GM19240 (cell line): ENCODE measurements around the gene GALNT16.
"Not testable (repeated sequence)": the region's sequence is repeated elsewhere in the genome, so short reads cannot be mapped to it uniquely, and the experiment has no call there.

Source experiments
- DNase-seq: peaks from one replicate; pipeline ENCODE4 v3.0.0; 2011; ENCODE audit warnings: low spot score; ENCODE audit not compliant: insufficient read length

Gene GALNT16

DNA sequence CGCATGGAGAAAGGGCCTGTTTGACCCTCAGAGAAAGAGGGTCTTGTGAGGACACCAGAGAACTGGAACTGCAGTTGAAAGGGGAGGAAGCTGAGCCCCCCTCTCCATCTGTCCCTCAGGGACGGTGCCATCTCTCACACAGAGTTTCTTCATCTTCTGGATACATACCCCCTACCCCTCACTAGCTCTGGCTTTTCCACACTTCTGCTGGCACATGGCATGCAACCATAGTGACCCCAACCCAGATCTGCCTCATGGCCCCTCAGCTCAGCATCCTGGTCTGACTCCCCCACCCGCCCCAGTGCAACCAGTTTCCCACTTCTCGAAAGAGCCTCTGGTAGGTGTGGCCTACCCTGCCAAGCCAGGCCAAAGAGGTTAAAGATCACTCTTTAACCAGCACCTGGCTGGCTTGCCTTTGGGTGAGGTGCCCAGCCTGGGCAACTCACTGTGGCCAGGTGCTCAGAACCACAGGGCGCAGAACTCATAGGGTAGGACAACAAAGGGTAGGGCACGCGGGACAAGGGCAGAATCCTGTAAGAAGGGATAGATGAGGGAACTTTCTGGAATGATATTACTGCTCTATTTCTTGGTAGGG is 25.8 kb downstream of the GALNT16 start:
- DNase-seq = no peak

DNA sequence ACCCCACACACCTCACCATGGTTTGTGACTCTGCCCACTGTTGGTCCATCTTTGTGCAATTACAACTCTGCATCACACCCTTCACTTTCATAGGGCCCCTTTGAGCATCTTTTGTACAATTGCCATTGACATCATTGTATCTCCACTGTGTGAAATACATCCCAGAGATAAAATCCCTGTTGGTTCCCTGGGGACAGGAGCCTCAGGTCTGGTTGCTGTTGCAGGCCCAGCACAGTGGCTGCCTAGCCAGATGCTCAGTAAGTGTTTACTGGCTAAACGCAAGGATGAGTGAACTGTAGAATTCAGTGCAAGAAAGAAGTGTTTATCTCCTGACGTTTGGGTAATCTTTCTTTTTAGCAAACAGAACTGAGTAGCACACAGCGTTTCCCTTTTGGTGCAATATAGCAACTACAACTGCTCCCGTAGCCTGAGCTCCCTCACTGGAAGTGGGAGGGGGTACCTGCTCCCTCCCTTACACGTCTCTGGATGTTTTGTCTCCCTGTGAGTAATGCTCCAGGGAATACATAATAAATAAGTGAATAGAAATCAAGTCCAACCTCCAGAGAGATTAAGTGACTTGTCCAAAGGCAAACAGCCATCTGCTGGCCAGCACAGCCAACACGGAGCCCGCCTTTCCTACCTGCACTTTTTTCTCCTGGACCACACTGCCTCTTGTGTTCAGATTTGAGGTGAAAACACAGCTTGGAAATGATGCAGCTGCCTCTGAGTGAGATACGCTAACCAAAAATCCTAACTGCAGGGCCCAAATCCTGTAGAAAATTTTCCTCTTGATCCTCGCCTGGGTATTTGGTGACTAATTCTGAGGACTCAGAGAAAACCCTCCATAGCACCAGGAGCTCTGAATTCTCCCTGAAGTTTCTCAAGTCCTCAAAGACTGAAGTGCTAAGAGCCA is 27.4 kb downstream of the GALNT16 start:
- DNase-seq = no peak

DNA sequence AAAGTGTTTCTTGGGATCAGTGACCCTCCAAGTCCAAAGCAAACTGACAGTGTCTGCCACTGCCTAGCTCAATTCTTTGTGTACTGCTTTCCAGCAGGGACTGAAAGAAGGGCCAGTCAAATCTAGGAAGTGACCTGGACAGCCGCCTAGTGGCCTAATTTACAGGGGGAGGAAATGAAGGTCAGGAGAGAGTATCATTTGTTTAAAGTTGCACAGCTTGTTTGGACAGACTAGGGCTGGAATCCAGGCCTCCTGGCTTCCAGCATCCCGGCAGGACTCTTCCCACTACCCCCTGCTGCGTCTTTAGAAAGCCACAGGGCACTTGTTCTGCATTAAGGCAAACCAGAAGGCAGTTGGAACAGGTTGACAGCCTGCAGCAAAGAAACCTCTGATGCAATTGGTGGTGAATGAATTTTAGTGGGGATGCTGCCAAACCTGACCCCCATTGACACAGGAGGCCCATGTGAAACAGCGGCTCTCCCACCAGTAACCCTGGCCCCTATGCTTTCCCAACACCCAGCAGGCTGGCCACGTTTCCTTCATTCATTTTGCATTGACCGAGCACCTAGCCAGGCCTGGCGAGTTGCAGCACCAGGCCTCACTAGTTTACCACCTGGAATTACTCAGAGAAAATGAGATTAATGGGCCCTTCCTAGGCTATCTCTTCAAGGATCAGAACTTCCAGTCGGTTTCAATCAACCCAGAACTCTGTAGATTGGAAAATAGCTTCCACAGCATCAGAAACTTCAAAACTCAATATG is 28.2 kb downstream of the GALNT16 start:
- DNase-seq = no peak

DNA sequence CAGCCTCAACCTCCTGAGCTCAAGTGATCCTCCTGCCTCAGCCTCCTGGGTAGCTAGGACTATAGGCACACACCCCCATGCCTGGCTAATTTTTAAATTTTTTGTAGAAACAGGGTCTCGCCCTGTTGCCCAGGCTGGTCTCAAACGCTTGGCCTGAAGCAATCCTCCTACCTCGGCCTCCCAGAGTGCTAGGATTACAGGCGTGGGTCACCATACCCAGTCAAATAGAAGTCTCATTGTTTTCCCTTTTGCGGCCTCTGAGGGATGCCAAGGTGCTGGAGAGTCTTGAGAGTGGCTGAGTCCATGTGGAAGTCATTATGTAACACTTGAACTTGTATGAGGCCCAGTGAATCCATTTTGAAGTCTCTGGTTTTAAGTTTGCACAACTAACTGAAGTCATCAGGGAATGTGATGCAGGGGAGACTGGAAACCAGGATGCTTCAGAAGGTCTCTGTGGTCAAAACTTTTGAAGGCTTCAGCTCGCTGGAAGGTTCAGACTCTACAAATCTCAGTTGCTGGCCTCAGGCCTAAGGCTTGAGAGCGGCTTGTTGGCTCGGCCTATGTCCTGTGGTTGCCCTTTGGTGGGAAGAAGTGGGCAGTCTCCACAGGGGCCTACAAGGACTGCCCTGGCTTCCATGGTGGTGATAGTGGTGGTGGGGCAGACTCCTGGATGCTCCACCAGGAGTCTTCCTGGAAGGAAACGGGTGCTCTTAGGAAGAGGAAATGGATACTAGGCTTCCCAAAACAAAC is 29.2 kb downstream of the GALNT16 start:
- no peak for DNase-seq

DNA sequence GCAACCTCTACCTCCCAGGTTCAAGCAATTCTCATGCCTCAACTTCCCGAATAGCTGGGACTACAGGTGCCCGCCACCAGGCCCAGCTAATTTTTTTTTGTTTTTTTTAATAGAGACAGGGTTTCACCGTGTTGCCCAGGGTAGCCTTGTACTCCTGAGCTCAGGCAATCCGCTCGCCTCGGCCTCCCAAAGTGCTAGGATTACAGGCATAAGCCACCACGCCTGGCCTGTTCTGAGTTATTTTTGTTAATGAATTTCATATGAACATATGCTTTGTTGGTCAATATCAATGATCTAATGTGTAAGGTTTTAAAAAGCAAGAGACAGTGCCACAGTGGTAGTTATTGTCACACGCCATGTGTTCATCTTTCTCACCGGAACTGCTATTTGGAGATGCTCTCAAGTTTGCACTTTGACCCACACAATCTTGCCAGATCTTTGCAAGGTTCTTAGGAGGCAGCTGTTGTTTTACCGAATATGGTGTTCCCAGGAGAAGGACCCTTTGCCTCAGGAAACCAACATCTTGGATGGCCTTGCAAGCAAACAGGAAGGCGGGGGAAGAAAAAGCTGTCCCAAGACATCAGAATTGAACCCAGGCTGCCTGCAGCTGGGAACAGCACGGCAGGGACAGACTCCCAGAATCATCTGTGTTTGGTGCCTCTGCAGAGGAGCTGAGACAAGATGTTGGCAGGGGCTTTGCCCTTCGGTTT is 30.0 kb downstream of the GALNT16 start:
- no peak for DNase-seq

DNA sequence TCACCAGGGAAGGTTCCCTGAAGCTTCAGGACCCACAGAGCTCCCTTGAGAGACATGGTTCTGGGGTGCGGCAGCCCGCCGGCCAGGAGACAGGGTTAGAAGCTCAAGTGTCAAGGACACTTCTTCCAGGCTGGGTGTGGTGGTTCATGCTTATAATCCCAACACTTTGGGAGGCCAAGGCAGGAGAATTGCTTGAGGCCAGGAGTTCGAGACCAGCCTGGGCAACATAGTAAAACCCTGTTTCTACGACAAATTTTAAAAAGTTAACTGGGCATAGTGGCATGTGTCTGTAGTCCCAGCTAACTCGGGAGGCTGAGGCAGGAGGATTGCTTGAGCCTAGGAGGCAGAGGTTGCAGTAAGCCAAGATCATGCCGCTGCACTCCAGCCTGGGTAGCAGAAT is 30.9 kb downstream of the GALNT16 start:
- not testable (repeated sequence) for DNase-seq

DNA sequence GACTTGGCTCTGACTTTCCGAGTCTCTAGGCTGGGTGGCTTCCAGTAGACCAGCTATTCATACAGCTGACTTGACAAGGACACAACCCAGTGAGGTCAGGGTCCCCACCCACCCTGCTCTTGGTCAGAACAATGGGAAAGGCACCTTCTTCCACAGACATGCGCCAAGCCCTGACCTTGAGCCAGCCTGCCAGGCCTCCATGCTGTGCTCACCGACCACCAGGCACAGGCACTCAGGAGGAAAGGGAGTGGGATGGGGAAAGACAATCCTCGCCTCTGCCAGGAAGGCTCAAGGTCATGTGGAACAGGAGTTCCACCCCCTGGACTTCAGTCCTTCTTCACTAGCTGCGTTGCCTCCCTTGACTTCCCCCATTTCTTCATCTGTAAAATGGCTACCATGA is 31.4 kb downstream of the GALNT16 start:
- no peak for DNase-seq

DNA sequence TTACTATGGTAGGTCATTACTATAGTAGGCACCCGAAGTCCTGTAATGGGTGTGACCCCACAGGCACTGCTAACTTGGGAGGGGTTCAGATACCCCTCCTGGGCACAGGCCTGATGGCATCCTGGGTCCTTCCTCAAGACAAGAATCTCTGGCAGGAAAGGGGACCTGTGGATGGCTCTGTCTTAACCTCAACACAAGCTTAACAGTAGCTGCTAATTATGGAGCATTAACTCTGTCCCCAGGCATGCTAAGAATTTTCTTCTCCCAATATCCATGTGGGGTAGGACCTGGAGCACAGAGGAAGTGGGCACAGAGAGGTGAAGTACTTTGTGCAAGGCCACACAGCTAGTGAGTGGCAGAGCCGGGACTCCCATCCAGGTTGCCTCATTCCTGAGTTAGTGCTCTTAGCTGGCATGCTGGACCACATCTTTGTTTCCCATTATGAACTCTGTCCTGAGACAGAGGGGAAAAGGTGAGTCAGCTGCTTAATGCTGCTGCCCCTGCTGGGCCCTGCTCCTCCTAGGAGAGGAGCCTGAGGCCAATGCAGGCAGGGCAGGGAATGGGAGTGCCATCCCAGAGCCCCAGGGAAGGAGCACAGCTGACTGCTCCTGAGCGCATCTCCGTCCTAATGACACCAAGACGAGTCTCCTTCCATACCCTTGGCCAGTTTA is 32.1 kb downstream of the GALNT16 start:
- no peak for DNase-seq

DNA sequence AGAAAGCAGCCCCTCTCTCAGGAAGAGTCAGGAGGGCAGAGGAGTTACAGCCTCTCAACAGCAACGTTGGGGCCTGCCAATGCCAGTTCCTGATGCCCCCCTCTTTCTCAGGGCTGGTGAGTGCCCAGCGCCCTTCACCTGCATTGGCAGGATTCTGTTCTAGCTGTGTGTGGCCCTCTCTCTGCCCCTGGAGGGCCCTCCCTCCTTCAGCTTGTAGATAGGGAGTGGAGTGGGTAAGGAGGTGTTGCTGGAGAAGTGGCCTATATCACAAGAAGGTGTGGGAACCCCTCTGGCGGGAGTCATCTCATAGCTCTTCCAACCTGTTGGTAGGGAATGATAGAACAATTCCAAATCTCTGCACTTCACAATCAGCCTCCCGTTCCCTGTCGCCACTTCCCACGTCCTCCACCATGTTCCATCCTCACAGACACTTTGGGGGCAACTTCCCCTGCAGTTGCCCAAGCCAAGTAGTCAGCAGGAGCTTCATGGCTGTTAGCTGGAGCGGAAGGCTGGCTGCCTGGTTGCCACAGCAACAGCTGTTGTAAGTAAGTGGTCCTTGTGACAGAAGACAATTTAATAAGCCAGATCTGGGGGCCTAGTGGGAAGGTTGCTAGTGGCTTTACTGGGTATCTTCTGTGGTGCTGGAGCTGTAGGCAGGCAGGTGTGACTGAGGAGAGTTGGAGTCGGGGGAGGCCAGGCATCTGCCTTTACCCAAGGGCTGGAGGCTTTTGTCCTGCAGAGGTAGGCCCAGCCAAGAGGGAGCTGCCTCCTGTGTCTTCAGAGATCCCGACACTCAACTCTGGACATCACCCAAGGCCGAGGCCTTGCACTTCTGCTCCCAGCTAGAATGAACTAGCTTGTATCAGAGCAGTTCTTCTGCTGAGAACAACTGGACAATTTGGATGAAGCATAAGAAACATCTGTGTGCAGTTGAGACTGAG is 38.4 kb downstream of the GALNT16 start:
- DNase-seq = no peak

DNA sequence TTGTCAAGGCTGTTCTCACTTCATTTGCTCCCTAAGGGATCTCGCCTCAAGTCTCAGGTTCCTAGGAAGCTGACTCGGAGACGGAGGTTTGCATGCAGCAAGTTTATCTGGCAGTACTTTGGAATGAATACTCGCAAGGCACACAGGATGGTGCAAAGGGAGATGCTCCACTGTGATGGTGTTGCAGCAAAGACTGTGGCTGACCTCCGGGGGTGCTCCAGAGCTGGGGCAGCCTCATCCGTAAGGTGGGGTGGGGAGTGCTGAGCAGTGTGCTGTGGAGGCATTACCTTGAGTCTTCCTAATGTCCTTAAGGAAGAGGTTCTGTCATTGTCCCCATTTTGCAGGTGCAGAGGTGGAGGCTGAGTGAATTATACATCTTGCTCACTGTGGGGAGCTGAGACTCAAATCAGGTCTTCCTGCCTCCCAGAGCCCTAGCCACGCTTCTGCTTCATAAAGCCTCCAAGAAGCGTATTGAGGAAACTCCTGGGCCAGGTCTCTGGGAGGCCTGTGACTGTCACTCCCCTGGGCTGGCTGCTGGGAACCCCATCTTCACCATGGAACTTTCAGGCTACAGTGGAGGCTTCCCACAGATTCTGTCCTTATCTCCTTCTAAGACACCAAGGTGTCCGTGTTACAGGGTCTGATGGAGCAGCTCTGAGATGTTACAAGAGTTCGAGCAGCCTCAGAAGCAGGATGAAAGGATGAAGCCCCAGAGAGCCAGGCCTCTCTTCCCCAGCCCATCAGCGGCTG is 39.5 kb downstream of the GALNT16 start:
- DNase-seq = no peak

DNA sequence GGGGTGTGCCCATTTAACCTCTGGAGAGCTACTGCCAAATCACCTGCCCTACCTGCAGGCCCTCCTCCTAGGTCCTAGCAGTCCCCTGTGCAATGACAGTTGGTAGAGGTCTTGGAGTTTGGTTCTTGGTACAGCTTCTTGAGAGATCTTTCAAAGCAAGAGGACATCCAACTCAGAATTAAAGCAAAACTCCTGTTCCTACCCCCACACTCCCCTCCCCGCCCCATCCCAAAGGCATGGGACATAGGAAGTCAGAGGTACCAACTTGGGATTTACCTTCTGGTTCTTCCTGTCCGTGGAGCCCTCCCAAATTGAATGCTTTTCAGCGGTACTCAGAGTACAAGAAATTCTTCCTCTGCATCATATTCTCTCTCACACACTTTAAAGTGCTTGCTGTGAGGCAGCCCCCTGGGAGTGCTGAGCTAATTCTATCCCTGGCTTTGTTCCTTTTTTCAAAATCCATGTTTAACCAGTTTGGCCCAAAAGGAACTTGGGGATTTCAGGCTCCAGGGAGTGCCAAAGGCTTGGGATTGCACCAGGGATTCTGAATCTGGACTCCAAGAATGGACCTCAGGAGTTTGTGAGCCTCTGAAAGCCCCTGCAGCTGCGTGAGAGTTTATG is 40.8 kb downstream of the GALNT16 start:
- DNase-seq = no peak

DNA sequence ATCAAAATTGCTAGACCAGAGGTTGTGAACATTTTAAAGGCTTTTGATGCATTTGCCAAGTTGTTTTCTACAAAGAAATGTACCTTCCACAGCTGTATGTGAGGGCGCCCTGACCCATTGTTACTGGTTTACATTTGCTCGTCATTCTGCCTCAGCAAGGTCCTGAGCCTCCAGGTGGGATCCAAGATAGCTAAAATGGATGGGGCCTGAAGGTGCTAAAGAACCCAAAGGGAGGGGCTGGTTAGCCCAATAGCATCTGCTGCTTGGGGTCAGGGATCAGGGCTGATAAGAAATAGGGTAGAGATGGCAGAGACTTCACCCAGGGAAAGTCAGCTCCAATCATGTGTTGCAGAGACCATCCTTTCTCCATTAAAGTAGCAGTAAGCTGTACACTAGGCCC is 43.1 kb downstream of the GALNT16 start:
- no peak for DNase-seq

DNA sequence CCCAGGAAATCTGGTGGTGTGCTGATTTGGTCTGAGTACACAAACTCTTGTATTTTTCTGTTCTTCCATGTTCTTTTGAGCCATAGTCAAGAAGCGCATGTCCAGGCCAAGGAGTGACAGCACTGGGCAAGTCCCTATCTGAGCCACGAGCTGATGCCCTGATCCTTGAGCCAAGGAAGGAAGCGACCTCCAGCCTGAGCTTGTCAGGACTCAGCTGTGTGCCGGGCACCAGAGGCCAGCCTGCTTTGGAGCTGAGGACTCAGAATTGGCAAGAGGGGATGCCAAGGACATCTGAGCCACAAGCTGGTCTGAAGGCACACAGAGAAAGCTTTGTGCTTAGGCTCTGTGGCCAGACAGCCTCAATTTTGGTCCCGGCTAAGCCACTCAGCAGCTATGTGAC is 52.6 kb downstream of the GALNT16 start:
- no peak for DNase-seq

DNA sequence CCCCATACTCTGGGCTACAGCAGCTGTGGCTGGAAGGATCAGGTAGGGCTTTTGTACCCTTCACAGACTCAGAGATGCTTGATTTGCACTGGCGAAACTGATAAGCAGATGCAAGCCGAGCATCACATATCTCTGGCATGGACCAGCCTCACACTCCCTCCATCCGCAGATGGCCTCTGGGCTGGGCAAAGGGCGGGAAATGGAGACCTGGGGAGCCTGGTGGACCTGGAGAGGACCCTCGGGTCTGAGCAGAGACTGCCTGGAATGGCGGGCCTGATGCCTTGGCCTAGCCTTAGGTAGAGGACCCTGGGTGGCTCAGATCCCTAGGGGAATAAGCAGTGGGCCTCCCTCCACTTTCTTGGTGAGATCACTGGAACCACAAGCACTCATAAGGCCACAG is 53.2 kb downstream of the GALNT16 start:
- DNase-seq = no peak

DNA sequence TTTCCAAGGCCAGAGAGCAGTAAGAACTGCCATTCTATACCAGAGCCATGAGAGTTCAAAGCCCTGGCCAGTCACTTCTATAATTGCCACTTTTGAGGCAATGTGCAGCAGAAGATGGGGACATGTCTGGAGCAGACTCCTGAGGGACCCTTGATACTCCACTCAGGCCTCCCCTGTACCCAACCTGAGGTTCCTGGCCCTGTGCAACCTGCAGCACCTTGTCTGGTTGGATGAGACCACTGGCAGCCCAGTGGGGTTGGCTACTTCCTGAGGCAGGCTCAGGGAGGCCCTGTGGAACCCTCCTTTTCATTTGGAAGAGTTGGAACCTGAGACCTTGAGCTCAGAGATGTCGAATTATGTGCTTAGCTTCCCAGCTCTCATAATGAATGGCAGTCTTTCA is 54.4 kb downstream of the GALNT16 start:
- no peak for DNase-seq

DNA sequence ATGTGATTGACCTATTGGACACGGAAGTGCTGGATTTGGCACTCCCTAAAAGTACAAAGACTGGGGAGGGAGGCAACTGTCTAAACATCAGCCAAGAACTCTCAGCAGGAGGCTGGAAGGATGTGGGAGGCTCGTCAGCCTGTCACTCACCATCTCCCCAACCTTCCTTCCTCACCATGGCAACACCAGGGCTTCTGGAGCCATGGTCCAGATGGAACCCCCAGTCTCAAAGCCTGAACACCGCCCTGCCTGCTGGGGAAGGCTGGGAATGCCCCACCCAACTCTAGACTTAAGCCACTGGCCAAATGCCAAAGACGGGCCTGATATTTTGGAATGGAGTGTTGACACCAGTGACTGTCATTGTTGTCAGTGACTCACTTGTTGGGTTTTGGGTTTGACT is 55.3 kb downstream of the GALNT16 start:
- no peak for DNase-seq

DNA sequence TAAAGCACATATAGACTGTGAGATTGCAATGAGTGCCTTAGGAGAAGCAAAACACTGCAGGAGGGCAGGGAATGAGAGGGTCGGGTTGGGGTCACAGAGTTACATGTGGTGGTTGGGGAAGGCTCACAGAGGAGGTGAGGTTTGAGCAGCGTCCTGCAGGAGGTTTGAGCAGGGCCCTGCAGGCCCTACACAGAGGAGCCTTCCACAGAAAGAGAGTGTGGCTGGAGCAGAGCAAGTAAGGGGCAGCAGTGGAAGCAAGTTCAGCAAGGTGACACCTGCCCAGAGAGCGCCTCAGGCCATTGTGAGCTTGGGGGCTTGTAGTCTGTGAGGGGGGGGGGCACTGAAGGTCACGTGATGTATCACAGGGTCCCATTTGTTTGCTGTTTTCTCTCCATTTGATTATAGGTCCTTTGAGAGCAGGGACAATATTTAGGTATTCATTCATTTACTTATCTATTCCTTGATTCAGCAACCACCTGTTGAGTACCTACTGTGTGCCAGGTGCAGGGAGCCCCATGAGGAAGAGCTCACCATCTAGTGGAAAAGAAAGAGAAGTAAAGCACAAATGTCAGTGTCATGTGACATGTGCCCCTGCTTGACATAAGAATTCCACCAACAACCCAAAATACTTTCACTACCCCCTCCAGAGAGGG is 56.6 kb downstream of the GALNT16 start:
- no peak for DNase-seq
